ENCODE data around the gene ARGLU1.

The ARGLU1 gene

GRCh38 chr13:106570299-106570852 is 2.4 kb upstream of the ARGLU1 start:
- DNase-seq, result peak; percentile 77 to 86 (median 82)
- no peak overlapping the region for H3K27ac ChIP-seq (ENCODE audit: insufficient read depth in 1 of 2, low read depth in 1 of 2, low read length in 2 of 2, poor library complexity in 1 of 2, severe bottlenecking in 2 of 2)
- WGBS (ENCODE audit: insufficient coverage), result 40% methylated on average over 1 of the region's 14 CpGs
- peaks cover 13 to 28% (median 20%) of the 10 kb centered on the region in 4 experiments for H3K4me1 ChIP-seq (ENCODE audit: control extremely low read depth in 1 of 4, control insufficient read depth in 4 of 4, insufficient read depth in 4 of 4, low read length in 3 of 4)
- no peaks in the 10 kb centered on the region for H3K9me3 ChIP-seq (ENCODE audit: control extremely low read depth in 1 of 5, control insufficient read depth in 4 of 5, insufficient read depth in 2 of 5, low read depth in 1 of 5, low read length in 4 of 5)
- H3K36me3 ChIP-seq (ENCODE audit: control insufficient read depth in 4 of 4, insufficient read depth in 4 of 4, low read length in 3 of 4), result no peaks in the 10 kb centered on the region
- no peaks in the 10 kb centered on the region for H3K27me3 ChIP-seq (replicated peaks in 2 of 5; ENCODE audit: control insufficient read depth in 4 of 5, insufficient read depth in 5 of 5, low read length in 4 of 5)
- H3K4me3 ChIP-seq (ENCODE audit: control insufficient read depth in 1 of 7, extremely low read depth in 1 of 7, insufficient read depth in 4 of 7, low read depth in 2 of 7, low read length in 6 of 7), result peak overlapping the region in 2 of 7 experiments; percentile 17 to 36
- CTCF ChIA-PET, result no interaction called here
- POLR2A ChIA-PET, result no interaction called here

GRCh38 chr13:106569233-106570095 is 1.5 kb upstream of the ARGLU1 start:
- Histone ChIP-seq H3K4me1 (ENCODE audit: control extremely low read depth in 1 of 4, control insufficient read depth in 4 of 4, insufficient read depth in 4 of 4, low read length in 3 of 4) (peaks cover 20 to 37% (median 29%) of the 10 kb centered on the region in 4 experiments), H3K27me3 (replicated peaks in 2 of 5; ENCODE audit: control insufficient read depth in 4 of 5, insufficient read depth in 5 of 5, low read length in 4 of 5) (no peaks in the 10 kb centered on the region), H3K4me3 (ENCODE audit: control insufficient read depth in 1 of 7, extremely low read depth in 1 of 7, insufficient read depth in 4 of 7, low read depth in 2 of 7, low read length in 6 of 7) (peak overlapping the region in 2 of 7 experiments; percentile 17 to 36), H3K9me3 (ENCODE audit: control extremely low read depth in 1 of 5, control insufficient read depth in 4 of 5, insufficient read depth in 2 of 5, low read depth in 1 of 5, low read length in 4 of 5) (no peaks in the 10 kb centered on the region), H3K27ac (ENCODE audit: insufficient read depth in 1 of 2, low read depth in 1 of 2, low read length in 2 of 2, poor library complexity in 1 of 2, severe bottlenecking in 2 of 2) (no peak overlapping the region), H3K36me3 (ENCODE audit: control insufficient read depth in 4 of 4, insufficient read depth in 4 of 4, low read length in 3 of 4) (no peaks in the 10 kb centered on the region)
- ChIA-PET POLR2A (no interaction called here), CTCF (no interaction called here)
- DNase-seq, result no peak
- WGBS (ENCODE audit: insufficient coverage), result 100% methylated on average over 1 of the region's 3 CpGs

- CTCF ChIA-PET, result interaction anchor here (1.2 to 2.8 kb wide), 3 partner anchors 10 to 32 kb away, joined by 3 to 13 read pairs (median 3); no protein-coding TSS in a partner anchor
- POLR2A ChIA-PET, result interaction anchor here (0.5 kb wide), 1 partner anchor 180 kb away, joined by 3 read pairs; no protein-coding TSS in a partner anchor
- DNase-seq, result no peak
- Histone ChIP-seq H3K4me1 (ENCODE audit: control extremely low read depth in 1 of 4, control insufficient read depth in 4 of 4, insufficient read depth in 4 of 4, low read length in 3 of 4) (peaks cover 20 to 43% (median 31%) of the 10 kb centered on the region in 4 experiments), H3K27me3 (replicated peaks in 2 of 5; ENCODE audit: control insufficient read depth in 4 of 5, insufficient read depth in 5 of 5, low read length in 4 of 5) (no peaks in the 10 kb centered on the region), H3K36me3 (ENCODE audit: control insufficient read depth in 4 of 4, insufficient read depth in 4 of 4, low read length in 3 of 4) (no peaks in the 10 kb centered on the region), H3K4me3 (ENCODE audit: control insufficient read depth in 1 of 7, extremely low read depth in 1 of 7, insufficient read depth in 4 of 7, low read depth in 2 of 7, low read length in 6 of 7) (peak overlapping the region; percentile 83 to 97 (median 93)), H3K27ac (ENCODE audit: insufficient read depth in 1 of 2, low read depth in 1 of 2, low read length in 2 of 2, poor library complexity in 1 of 2, severe bottlenecking in 2 of 2) (peak overlapping the region; percentile 95 to 96), H3K9me3 (ENCODE audit: control extremely low read depth in 1 of 5, control insufficient read depth in 4 of 5, insufficient read depth in 2 of 5, low read depth in 1 of 5, low read length in 4 of 5) (no peaks in the 10 kb centered on the region)
- WGBS (ENCODE audit: insufficient coverage), result 40% methylated on average over 4 of the region's 11 CpGs
Observed at GRCh38 chr13:106568299-106569003, 514 bp upstream of the ARGLU1 start.

GRCh38 chr13:106566641-106567473 is 1.1 kb downstream of the ARGLU1 start:
- Histone ChIP-seq H3K36me3 (ENCODE audit: control insufficient read depth in 4 of 4, insufficient read depth in 4 of 4, low read length in 3 of 4) (no peaks in the 10 kb centered on the region), H3K27ac (ENCODE audit: insufficient read depth in 1 of 2, low read depth in 1 of 2, low read length in 2 of 2, poor library complexity in 1 of 2, severe bottlenecking in 2 of 2) (peak overlapping the region; percentile 95 to 96), H3K4me3 (ENCODE audit: control insufficient read depth in 1 of 7, extremely low read depth in 1 of 7, insufficient read depth in 4 of 7, low read depth in 2 of 7, low read length in 6 of 7) (peak overlapping the region; percentile 83 to 97 (median 93)), H3K4me1 (ENCODE audit: control extremely low read depth in 1 of 4, control insufficient read depth in 4 of 4, insufficient read depth in 4 of 4, low read length in 3 of 4) (peaks cover 20 to 53% (median 33%) of the 10 kb centered on the region in 4 experiments), H3K9me3 (ENCODE audit: control extremely low read depth in 1 of 5, control insufficient read depth in 4 of 5, insufficient read depth in 2 of 5, low read depth in 1 of 5, low read length in 4 of 5) (no peaks in the 10 kb centered on the region), H3K27me3 (replicated peaks in 2 of 5; ENCODE audit: control insufficient read depth in 4 of 5, insufficient read depth in 5 of 5, low read length in 4 of 5) (no peaks in the 10 kb centered on the region)
- CTCF ChIA-PET, result interaction anchor here (0.9 to 2.8 kb wide), 7 partner anchors 8 to 53 kb away, joined by 3 to 13 read pairs (median 3); no protein-coding TSS in a partner anchor
- under 1% methylated on average over 26 of the region's 34 CpGs for WGBS (ENCODE audit: insufficient coverage)
- POLR2A ChIA-PET, result no interaction called here
- DNase-seq, result peak; percentile 31 to 56 (median 55)

- Histone ChIP-seq H3K4me3 (ENCODE audit: control insufficient read depth in 1 of 7, extremely low read depth in 1 of 7, insufficient read depth in 4 of 7, low read depth in 2 of 7, low read length in 6 of 7) (peak overlapping the region in 5 of 7 experiments; percentile 7 to 97 (median 93)), H3K36me3 (ENCODE audit: control insufficient read depth in 4 of 4, insufficient read depth in 4 of 4, low read length in 3 of 4) (no peaks in the 10 kb centered on the region), H3K27ac (ENCODE audit: insufficient read depth in 1 of 2, low read depth in 1 of 2, low read length in 2 of 2, poor library complexity in 1 of 2, severe bottlenecking in 2 of 2) (peak overlapping the region in 1 of 2 experiments; percentile 96), H3K27me3 (replicated peaks in 2 of 5; ENCODE audit: control insufficient read depth in 4 of 5, insufficient read depth in 5 of 5, low read length in 4 of 5) (no peaks in the 10 kb centered on the region), H3K9me3 (ENCODE audit: control extremely low read depth in 1 of 5, control insufficient read depth in 4 of 5, insufficient read depth in 2 of 5, low read depth in 1 of 5, low read length in 4 of 5) (no peaks in the 10 kb centered on the region), H3K4me1 (ENCODE audit: control extremely low read depth in 1 of 4, control insufficient read depth in 4 of 4, insufficient read depth in 4 of 4, low read length in 3 of 4) (peaks cover 20 to 58% (median 34%) of the 10 kb centered on the region in 4 experiments)
- CTCF ChIA-PET, result interaction anchor here (1.1 to 2.8 kb wide), 5 partner anchors 10 to 55 kb away, joined by 3 to 13 read pairs (median 5); no protein-coding TSS in a partner anchor
- peak in 2 of 3 donors; percentile 37 to 55 for DNase-seq
- WGBS (ENCODE audit: insufficient coverage), result 49% methylated on average over 3 of the region's 4 CpGs
- POLR2A ChIA-PET, result no interaction called here
Observed at GRCh38 chr13:106565127-106565775, 2.7 kb downstream of the ARGLU1 start.

- peaks cover 18 to 46% (median 26%) of the 10 kb centered on the region in 4 experiments for H3K4me1 ChIP-seq (ENCODE audit: control extremely low read depth in 1 of 4, control insufficient read depth in 4 of 4, insufficient read depth in 4 of 4, low read length in 3 of 4)
- H3K36me3 ChIP-seq (ENCODE audit: control insufficient read depth in 4 of 4, insufficient read depth in 4 of 4, low read length in 3 of 4), result peaks cover 6 to 22% (median 15%) of the 10 kb centered on the region in 4 experiments
- WGBS (ENCODE audit: insufficient coverage), result no CpG with 5 or more reads among the region's 1 CpG
- ChIA-PET CTCF (interaction anchor here (1.3 to 1.5 kb wide), 2 partner anchors 11 to 16 kb away, joined by 3 to 5 read pairs; no protein-coding TSS in a partner anchor), POLR2A (no interaction called here)
- H3K9me3 ChIP-seq (ENCODE audit: control extremely low read depth in 1 of 5, control insufficient read depth in 4 of 5, insufficient read depth in 2 of 5, low read depth in 1 of 5, low read length in 4 of 5), result no peaks in the 10 kb centered on the region
- peak overlapping the region in 1 of 2 experiments; percentile 55 for H3K27ac ChIP-seq (ENCODE audit: insufficient read depth in 1 of 2, low read depth in 1 of 2, low read length in 2 of 2, poor library complexity in 1 of 2, severe bottlenecking in 2 of 2)
- no peak for DNase-seq
- H3K4me3 ChIP-seq (ENCODE audit: control insufficient read depth in 1 of 7, extremely low read depth in 1 of 7, insufficient read depth in 4 of 7, low read depth in 2 of 7, low read length in 6 of 7), result no peak overlapping the region
- H3K27me3 ChIP-seq (replicated peaks in 2 of 5; ENCODE audit: control insufficient read depth in 4 of 5, insufficient read depth in 5 of 5, low read length in 4 of 5), result no peaks in the 10 kb centered on the region
Observed at GRCh38 chr13:106562301-106562700, 5.6 kb downstream of the ARGLU1 start.
